Neural crest cell (in vitro differentiated cells): ENCODE measurements around the gene ENTPD7. TPM values are rescaled to one million over a fixed set of nuclear protein-coding genes. Genes with fewer than 3 reads are reported as not detected.
A peak's percentile ranks its signal among the peaks of the same experiment; 100 is the strongest.

Experiments
- DNase-seq: peaks from one replicate; pipeline ENCODE4 v3.0.0; 2021; ENCODE audit warnings: low read depth, mixed read lengths, low spot score
- H3K27ac Mint-ChIP-seq: one replicate; pipeline ENCODE4 v1.8.0; 2021; ENCODE audit warnings: mild to moderate bottlenecking, mixed read lengths; ENCODE audit not compliant: unreplicated experiment
- H3K27me3 Mint-ChIP-seq: 2 replicates; pipeline ENCODE4 v1.8.0; 2021; ENCODE audit warnings: low read depth, mild to moderate bottlenecking, mixed read lengths
- H3K36me3 Mint-ChIP-seq: 2 replicates; pipeline ENCODE4 v1.8.0; 2021; ENCODE audit warnings: low read depth, mild to moderate bottlenecking, mixed read lengths
- H3K4me1 Mint-ChIP-seq: 2 replicates; pipeline ENCODE4 v1.8.0; 2021; ENCODE audit warnings: mixed read lengths
- H3K4me3 Mint-ChIP-seq: one replicate; pipeline ENCODE4 v1.8.0; 2021; ENCODE audit warnings: mild to moderate bottlenecking, mixed read lengths
- H3K9me3 Mint-ChIP-seq: 2 replicates; pipeline ENCODE4 v1.8.0; 2021; ENCODE audit warnings: mixed read lengths
- CTCF ChIP-seq: fragments of 200-600 bp; sonication (generic); conservative IDR thresholded peaks from 2 replicates; pipeline ENCODE4 v1.5.0; 2021; ENCODE audit warnings: antibody characterized with exemption, mild to moderate bottlenecking
- long read RNA-seq: library from polyadenylated mRNA; unstranded; transcript quantifications from one replicate; pipeline ENCODE4 v2.0.0, GENCODE V29; 2020
- total RNA-seq: library from RNA; stranded (reverse); gene quantifications from 2 replicates; pipeline ENCODE4 v1.2.1, GENCODE V29; 2021

Gene ENTPD7
- total RNA-seq, result 23.9 and 24.9 TPM in 2 replicates
- long read RNA-seq, transcript ENTPD7-201 (13 exons, 3,550 nt), result major isoform, 16 of 32 reads
- long read RNA-seq, partial matches to known transcripts, result 9 of 32 reads
- long read RNA-seq, other reads (novel, unspliced or antisense), result 7 of 32 reads

- Mint-ChIP-seq H3K9me3 (no peaks in the 10 kb centered on the region), H3K27ac (peak within 1 kb of the TSS; percentile 78), H3K36me3 (no peaks in the 10 kb centered on the region), H3K4me1 (peaks cover 18% of the 10 kb centered on the region), H3K27me3 (peaks cover 35% of the 10 kb centered on the region), H3K4me3 (peak within 1 kb of the TSS; percentile 85)
- peak; percentile 89 for DNase-seq
- TF ChIP-seq CTCF, result peak; percentile 50
Measured at GRCh38 chr10:99659031-99659867, at the start of gene ENTPD7. Gene ENTPD7 (plus strand): TSS chr10:99659509. CDS start chr10:99659957, 448 bp downstream.

GRCh38 chr10:99610221-99610620 is 49.1 kb upstream of the ENTPD7 start:
- no peak overlapping the region for H3K4me3 Mint-ChIP-seq
- no peak for TF ChIP-seq CTCF
- no peak overlapping the region for H3K27ac Mint-ChIP-seq
- H3K9me3 Mint-ChIP-seq, result no peaks in the 10 kb centered on the region
- no peaks in the 10 kb centered on the region for H3K27me3 Mint-ChIP-seq
- peaks cover 3% of the 10 kb centered on the region for H3K4me1 Mint-ChIP-seq
- DNase-seq, result no peak
- H3K36me3 Mint-ChIP-seq, result peaks cover 3% of the 10 kb centered on the region

GRCh38 chr10:99611326-99611725 is 48.0 kb upstream of the ENTPD7 start:
- H3K27ac Mint-ChIP-seq, result no peak overlapping the region
- TF ChIP-seq CTCF, result no peak
- peaks cover 3% of the 10 kb centered on the region for H3K36me3 Mint-ChIP-seq
- DNase-seq, result no peak
- H3K4me3 Mint-ChIP-seq, result no peak overlapping the region
- H3K4me1 Mint-ChIP-seq, result peaks cover 3% of the 10 kb centered on the region
- H3K27me3 Mint-ChIP-seq, result no peaks in the 10 kb centered on the region
- H3K9me3 Mint-ChIP-seq, result no peaks in the 10 kb centered on the region

GRCh38 chr10:99612167-99612831 is 47.0 kb upstream of the ENTPD7 start:
- H3K9me3 Mint-ChIP-seq, result no peaks in the 10 kb centered on the region
- H3K4me1 Mint-ChIP-seq, result peaks cover 3% of the 10 kb centered on the region
- peaks cover 3% of the 10 kb centered on the region for H3K36me3 Mint-ChIP-seq
- DNase-seq, result peak; percentile 26
- no peak overlapping the region for H3K27ac Mint-ChIP-seq
- peak overlapping the region; percentile 48 for H3K4me3 Mint-ChIP-seq
- H3K27me3 Mint-ChIP-seq, result no peaks in the 10 kb centered on the region
- TF ChIP-seq CTCF, result peak; percentile 90

- no peaks in the 10 kb centered on the region for H3K36me3 Mint-ChIP-seq
- H3K27ac Mint-ChIP-seq, result no peak overlapping the region
- H3K4me1 Mint-ChIP-seq, result peaks cover 24% of the 10 kb centered on the region
- no peak overlapping the region for H3K4me3 Mint-ChIP-seq
- H3K27me3 Mint-ChIP-seq, result no peaks in the 10 kb centered on the region
- DNase-seq, result no peak
- no peaks in the 10 kb centered on the region for H3K9me3 Mint-ChIP-seq
- no peak for TF ChIP-seq CTCF
Measured at GRCh38 chr10:99615426-99615825, 43.9 kb upstream of the ENTPD7 start.
